ENCODE measurements around the gene NOC4L. TPM values are rescaled to one million over a fixed set of nuclear protein-coding genes. Genes with fewer than 3 reads are reported as not detected.

Gene NOC4L
- polyA plus RNA-seq, 1 of the 3 experiments (the other 2 are of a cell fraction), result 12.9 TPM

DNA sequence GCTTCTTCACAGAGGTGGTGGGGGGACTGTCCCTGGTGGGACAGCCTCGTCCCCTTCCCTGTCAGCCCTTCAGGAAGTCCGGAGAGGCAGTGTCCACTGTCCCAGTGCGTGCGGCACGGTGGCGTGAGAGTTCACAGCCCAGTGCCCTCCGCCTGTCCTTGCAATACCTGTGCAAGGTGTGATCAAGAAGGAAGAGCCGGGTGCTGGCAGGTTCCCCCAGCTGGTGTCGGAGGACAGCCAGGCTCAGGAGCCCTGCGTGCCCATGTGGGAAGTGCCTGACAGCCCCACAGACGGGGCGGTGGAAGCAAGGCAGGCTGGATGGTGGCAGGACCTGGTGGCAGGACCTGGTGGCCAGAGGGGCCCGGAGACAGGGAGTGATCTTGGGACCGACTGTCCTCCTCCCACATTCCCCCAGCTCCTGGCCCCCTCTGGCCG is 16.4 kb downstream of the NOC4L start:
- no peak overlapping the region for H3K9ac ChIP-seq
- H3F3A ChIP-seq (replicated peaks; ENCODE audit: insufficient read depth), result peaks cover 20% of the 10 kb centered on the region
- no peak overlapping the region for H3K4me3 ChIP-seq (ENCODE audit: low read depth in 2 of 2, low read length in 1 of 2)
- CTCF ChIA-PET, result interaction anchor here (0.7 to 5.3 kb wide), 2 partner anchors 254 to 258 kb away, joined by 3 to 33 read pairs; no protein-coding TSS in a partner anchor
- no peak overlapping the region for H3K4me2 ChIP-seq
- no peaks in the 10 kb centered on the region for H3K9me2 ChIP-seq
- no peak for DNase-seq
- TF ChIP-seq RFX5 (IDR thresholded peaks at IDR 0.05; ENCODE audit: low read length) (no peak), ELF1 (IDR thresholded peaks at IDR 0.05) (no peak), FOXJ3 (CRISPR knock-in tag; IDR thresholded peaks at IDR 0.05) (no peak), GABPA (IDR thresholded peaks at IDR 0.05; ENCODE audit: low read depth) (no peak), MEF2A (IDR thresholded peaks at IDR 0.05; ENCODE audit: borderline replicate concordance, low read depth) (no peak), NRF1 (IDR thresholded peaks at IDR 0.05; ENCODE audit: low read depth, low read length) (no peak), EP300 (IDR thresholded peaks at IDR 0.05; ENCODE audit: borderline replicate concordance in 1 of 2, low read depth in 1 of 2, low read length in 1 of 2) (no peak), RAD21 (IDR thresholded peaks at IDR 0.05; ENCODE audit: low read length) (no peak), YY1 (IDR thresholded peaks at IDR 0.05; ENCODE audit: low read depth) (no peak), TEAD4 (IDR thresholded peaks at IDR 0.05; ENCODE audit: borderline replicate concordance, insufficient read depth) (no peak), GATA2 (CRISPR knock-in tag; IDR thresholded peaks at IDR 0.05) (no peak), FOXM1 (IDR thresholded peaks at IDR 0.05; ENCODE audit: low read depth) (no peak), TCF12 (IDR thresholded peaks at IDR 0.05) (no peak), RCOR1 (IDR thresholded peaks at IDR 0.05; ENCODE audit: low read length) (no peak), MXI1 (IDR thresholded peaks at IDR 0.05; ENCODE audit: low read depth, low read length) (no peak)
- TF ChIP-seq, protein P1, sequence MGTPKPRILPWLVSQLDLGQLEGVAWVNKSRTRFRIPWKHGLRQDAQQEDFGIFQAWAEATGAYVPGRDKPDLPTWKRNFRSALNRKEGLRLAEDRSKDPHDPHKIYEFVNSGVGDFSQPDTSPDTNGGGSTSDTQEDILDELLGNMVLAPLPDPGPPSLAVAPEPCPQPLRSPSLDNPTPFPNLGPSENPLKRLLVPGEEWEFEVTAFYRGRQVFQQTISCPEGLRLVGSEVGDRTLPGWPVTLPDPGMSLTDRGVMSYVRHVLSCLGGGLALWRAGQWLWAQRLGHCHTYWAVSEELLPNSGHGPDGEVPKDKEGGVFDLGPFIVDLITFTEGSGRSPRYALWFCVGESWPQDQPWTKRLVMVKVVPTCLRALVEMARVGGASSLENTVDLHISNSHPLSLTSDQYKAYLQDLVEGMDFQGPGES (IDR thresholded peaks at IDR 0.05; ENCODE audit: low read depth, low read length), result no peak
- TF ChIP-seq, protein P2, sequence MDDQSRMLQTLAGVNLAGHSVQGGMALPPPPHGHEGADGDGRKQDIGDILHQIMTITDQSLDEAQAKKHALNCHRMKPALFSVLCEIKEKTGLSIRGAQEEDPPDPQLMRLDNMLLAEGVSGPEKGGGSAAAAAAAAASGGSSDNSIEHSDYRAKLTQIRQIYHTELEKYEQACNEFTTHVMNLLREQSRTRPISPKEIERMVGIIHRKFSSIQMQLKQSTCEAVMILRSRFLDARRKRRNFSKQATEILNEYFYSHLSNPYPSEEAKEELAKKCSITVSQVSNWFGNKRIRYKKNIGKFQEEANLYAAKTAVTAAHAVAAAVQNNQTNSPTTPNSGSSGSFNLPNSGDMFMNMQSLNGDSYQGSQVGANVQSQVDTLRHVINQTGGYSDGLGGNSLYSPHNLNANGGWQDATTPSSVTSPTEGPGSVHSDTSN (IDR thresholded peaks at IDR 0.05), result no peak
- TF ChIP-seq, protein P3, sequence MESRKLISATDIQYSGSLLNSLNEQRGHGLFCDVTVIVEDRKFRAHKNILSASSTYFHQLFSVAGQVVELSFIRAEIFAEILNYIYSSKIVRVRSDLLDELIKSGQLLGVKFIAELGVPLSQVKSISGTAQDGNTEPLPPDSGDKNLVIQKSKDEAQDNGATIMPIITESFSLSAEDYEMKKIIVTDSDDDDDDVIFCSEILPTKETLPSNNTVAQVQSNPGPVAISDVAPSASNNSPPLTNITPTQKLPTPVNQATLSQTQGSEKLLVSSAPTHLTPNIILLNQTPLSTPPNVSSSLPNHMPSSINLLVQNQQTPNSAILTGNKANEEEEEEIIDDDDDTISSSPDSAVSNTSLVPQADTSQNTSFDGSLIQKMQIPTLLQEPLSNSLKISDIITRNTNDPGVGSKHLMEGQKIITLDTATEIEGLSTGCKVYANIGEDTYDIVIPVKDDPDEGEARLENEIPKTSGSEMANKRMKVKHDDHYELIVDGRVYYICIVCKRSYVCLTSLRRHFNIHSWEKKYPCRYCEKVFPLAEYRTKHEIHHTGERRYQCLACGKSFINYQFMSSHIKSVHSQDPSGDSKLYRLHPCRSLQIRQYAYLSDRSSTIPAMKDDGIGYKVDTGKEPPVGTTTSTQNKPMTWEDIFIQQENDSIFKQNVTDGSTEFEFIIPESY (IDR thresholded peaks at IDR 0.05; ENCODE audit: borderline replicate concordance, low read depth), result no peak
- TF ChIP-seq, protein P4, sequence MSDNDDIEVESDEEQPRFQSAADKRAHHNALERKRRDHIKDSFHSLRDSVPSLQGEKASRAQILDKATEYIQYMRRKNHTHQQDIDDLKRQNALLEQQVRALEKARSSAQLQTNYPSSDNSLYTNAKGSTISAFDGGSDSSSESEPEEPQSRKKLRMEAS (IDR thresholded peaks at IDR 0.05; ENCODE audit: low read depth), result no peak
- H3K27me3 ChIP-seq (ENCODE audit: insufficient read depth), result peaks cover 17% of the 10 kb centered on the region
- no peak overlapping the region for H3K27ac ChIP-seq (ENCODE audit: low read depth in 2 of 2, low read length in 1 of 2)
- no peaks in the 10 kb centered on the region for H4K20me1 ChIP-seq (ENCODE audit: insufficient read depth)
- H3K9me3 ChIP-seq, result no peaks in the 10 kb centered on the region
- 45% methylated on average over 10 of the region's 15 CpGs for WGBS (ENCODE audit: low lambda C conversion rate)
- no peaks in the 10 kb centered on the region for H3K36me3 ChIP-seq (replicated peaks in 1 of 2; ENCODE audit: control insufficient read depth in 1 of 2, insufficient read depth in 2 of 2, low read length in 1 of 2)
- no peaks in the 10 kb centered on the region for H3K79me2 ChIP-seq (ENCODE audit: insufficient read depth)
- no peak overlapping the region for H2AFZ ChIP-seq (ENCODE audit: low read depth)
- POLR2A ChIA-PET, result interaction anchor here (0.8 kb wide), 1 partner anchor 14 kb away, joined by 3 read pairs; no protein-coding TSS in a partner anchor
- peaks cover 0 to 2% of the 10 kb centered on the region in 2 experiments; a peak in 1 of 4 replicates for H3K4me1 ChIP-seq (ENCODE audit: control insufficient read depth in 1 of 2, insufficient read depth in 2 of 2, low read depth in 1 of 2, low read length in 1 of 2)

All from SK-N-SH (cell line).